Activated CD4-positive, CD25-positive, alpha-beta regulatory T cell treated with anti-CD3 and anti-CD28 coated beads, Interleukin-2, amount 50 U/mL, for 24 hours (primary cell): ENCODE data around the gene DAP.
"Not testable (repeated sequence)": the region's sequence is repeated elsewhere in the genome, so short reads cannot be mapped to it uniquely, and the experiment has no call there.

ENCODE experiments used
- ATAC-seq, 2 donors: fragments of 150-1000 bp; cut with Tn5 transposase; one replicate each; pipeline ENCODE4 v1.10.0; 2021; ENCODE audit warnings: mild to moderate bottlenecking in 1 of 2, moderate library complexity in 1 of 2

DAP gene

DNA sequence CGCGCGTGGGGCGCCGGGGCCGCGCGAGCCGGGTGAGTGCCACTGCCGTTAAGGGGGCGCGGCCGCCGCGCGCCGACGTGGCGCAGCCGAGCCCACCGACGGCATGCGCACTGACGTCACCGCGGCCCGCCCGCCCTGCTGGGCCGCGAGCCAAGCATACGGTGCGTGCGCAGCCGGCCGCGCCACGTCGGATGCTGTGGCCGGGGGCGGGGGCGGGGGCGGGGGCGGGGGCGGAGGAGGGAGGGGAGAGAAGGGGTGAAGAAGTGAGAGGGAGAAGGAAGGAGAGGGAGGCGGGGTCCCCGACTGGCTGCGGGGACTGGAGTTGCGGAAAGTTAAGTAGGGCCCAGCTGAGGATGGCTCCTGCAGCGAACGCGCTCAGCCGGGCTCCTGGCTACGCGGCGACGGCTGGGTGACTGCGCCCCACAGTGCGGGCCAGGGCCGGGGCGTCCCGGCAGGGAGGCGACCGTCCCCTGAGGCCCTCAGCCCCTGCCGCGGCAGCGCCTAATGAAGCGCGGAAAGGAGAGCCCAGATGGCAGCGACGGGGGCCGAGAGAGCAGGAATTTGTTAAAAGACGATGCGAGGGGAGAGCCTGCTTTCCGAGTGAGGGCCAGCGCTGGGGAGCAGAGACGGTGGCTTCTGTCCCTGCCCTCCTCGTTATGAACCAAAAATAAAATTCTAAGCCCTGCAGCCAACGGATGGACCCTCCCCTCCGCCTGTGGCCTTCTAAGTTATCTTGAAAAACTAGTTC, at the start of gene DAP:
Gene DAP (minus strand): TSS at position 50 of the 748 bp plus-strand sequence. CDS start 166 bp downstream, outside the sequence.
- ATAC-seq = peak; percentile 85 to 88

- ATAC-seq = no peak
Measured at GRCh38 chr5:10808347-10809226, 47.6 kb upstream of the DAP start.

- ATAC-seq = no peak
Measured at GRCh38 chr5:10801931-10802666, 41.1 kb upstream of the DAP start.

DNA sequence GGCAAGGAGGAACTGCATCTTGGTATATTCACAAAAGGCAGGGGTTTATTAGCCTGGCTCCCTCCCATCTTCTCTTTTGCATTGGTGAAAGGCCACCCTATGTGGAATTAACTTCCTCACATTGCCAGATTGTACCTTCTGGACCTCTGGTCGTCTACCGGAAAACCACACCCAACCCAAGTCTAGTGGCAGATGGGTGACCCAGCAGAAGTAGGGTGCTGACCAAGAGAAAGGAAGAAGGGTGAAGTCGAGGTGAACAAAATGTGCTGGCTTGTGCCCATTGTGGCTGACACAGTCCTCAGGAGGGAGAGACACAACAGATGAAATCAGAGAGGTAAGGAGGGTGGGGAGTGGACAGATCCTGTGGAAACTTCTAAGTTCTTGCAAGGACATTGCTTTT, 39.8 kb upstream of the DAP start:
- no peak for ATAC-seq

GRCh38 chr5:10797261-10797660, 36.2 kb upstream of the DAP start:
- no peak for ATAC-seq

GRCh38 chr5:10793785-10794184, 32.8 kb upstream of the DAP start:
- no peak for ATAC-seq

DNA sequence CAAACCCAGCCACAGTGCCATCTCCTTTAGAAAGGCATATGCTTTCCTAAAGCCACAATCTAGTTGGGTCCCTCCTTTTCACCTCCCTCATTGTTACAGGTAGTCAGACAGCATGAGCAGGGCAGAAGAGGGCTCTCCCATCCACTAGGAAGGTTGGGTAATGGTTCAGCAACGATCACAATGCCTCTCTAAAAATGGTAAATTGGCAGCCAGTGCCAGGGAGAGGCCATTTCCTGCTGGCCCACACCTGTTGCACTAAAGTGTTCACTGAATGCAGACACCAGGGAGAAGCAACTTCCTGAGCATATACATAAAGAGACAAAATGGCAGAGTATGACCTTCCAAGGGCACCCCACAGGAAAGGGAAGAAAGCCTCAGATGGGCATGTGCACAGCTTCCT, 31.3 kb upstream of the DAP start:
- ATAC-seq = no peak

DNA sequence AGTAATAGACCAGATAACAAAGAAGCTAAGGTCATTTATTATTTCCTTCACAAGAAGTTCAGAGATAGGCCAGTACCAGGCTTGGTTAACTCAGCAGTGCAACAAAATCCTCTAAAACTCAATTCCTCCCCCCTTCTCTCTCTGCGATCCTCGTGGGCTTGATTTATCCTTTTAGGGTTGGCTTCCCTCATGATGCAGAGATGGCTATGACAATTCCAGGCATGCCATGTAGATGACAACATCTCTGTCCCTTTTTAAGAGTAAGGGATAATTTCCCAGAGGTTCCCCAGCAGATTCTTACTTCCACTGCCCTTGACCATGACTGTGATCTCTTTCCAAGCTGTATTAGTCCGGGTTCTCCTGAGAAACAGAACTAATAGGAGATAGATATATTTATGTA, 28.7 kb upstream of the DAP start:
- ATAC-seq = no peak

GRCh38 chr5:10789021-10789420, 28.0 kb upstream of the DAP start:
- ATAC-seq = no peak

GRCh38 chr5:10788358-10788757, 27.3 kb upstream of the DAP start:
- no peak for ATAC-seq

DNA sequence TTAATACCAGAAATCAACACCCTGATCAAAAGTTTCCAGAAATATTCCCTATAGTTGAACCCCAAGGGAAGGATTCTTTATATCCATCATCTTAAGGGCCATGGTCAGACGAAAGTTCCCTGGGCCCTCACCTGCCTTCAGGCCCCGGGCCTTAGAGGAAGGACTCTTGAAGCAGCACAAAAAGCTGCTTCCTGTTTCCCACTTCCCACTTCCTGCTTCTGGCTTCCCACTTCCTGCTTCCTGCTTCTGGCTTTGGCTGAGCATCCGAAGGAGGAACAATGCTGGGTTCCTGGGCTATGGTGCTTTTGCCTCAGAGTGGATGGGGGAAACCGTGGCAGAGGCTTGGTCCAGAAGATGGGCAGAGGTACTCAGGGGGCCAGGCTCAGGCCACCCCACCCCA, 25.8 kb upstream of the DAP start:
- no peak for ATAC-seq

GRCh38 chr5:10780208-10780607, 19.2 kb upstream of the DAP start:
- ATAC-seq = not testable (repeated sequence)

- no peak for ATAC-seq
Measured at GRCh38 chr5:10779592-10779991, 18.6 kb upstream of the DAP start.

DNA sequence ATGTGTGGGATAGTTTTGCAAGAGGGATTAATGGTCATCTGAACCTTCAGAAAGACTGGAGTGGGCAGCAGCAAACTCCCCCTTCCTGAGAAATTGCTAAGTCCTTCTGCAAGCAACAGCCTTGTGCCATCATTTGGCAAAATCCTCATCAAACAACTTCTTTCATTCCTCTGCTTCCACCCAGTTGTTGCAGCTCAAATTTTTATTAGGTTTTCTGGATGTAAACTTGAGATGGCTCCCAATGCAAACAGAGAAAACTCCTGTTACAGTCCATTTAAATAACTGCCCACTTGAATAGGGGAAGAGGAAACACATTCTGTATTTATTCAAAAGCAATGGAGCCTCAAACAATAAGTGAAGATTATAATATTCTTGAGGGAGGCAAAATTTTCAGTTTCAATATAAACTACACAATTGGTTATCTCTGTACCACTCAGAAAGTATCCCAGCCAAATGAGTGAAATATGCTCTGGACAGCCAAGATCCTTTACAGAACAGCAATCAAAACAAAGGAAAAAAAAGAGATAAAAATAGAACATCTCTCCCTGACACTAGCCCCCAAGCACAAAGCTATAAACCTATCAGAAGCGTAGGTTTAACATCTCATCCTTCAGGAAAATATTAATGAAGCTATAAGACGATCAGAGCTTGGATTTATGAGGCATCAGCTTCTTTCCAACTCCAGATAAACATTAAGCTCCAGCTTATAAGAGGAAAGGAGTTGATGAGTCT, 17.3 kb upstream of the DAP start:
- no peak for ATAC-seq

- ATAC-seq = peak in 1 of 2 donors; percentile 27
Measured at GRCh38 chr5:10775646-10776045, 14.6 kb upstream of the DAP start.

DNA sequence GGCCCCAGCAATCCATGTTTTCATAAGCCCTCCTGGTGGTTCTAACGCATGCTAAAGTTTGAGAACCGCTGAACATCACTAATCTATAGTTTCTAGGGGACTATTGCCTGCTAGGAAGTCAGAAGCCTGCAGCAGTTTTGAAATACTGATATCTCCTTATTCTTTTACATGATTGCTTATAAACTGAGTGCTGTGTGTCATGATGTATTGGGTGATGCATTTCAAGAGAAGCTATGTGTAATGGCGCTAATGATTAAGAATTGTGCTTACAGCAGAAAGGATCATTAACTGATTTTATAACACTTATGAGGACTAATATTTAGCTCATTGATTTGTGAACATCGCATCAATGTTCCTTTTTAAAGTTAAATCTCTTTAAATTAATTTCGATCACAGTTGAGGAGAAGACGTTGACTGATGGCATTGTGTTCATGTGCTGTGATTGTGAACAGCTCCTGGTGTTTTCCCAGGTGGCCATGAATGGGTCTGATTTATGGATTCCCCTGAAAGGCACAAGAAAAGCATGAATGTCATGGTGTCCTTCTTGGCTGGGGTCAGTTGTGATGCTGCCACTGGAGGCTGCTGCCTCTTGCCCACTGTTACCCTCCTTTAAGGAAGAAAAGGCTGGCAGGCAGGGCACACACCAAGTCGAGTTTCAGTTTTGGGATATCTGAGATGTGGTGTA, 12.0 kb upstream of the DAP start:
- ATAC-seq = no peak

DNA sequence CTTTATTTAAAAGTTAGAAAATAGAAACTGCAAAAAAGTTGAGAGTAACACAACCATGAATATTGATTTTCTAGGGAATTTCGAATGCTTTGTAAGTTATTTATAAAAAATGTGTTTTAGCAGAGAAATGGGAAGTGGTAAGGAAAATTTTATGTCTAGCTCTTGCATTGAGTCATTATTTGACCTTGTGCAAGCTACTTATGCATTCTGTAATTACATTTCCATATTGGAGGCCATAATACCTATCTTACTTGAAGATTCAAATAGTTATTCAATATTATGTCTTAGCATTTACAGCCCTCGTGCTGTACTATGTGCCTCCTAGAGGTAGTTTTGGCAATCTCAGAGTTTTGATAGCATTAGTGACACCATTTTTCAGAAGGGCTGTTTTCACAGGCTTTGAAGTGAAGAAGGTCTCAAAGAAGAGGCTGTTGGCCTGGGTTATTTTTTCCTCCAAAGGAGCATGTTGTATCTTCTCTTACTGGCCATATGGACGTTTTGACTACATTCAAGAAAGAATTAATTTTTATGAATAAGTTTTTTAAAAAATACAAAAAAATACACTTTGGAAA, 7.4 kb upstream of the DAP start:
- ATAC-seq = no peak

DNA sequence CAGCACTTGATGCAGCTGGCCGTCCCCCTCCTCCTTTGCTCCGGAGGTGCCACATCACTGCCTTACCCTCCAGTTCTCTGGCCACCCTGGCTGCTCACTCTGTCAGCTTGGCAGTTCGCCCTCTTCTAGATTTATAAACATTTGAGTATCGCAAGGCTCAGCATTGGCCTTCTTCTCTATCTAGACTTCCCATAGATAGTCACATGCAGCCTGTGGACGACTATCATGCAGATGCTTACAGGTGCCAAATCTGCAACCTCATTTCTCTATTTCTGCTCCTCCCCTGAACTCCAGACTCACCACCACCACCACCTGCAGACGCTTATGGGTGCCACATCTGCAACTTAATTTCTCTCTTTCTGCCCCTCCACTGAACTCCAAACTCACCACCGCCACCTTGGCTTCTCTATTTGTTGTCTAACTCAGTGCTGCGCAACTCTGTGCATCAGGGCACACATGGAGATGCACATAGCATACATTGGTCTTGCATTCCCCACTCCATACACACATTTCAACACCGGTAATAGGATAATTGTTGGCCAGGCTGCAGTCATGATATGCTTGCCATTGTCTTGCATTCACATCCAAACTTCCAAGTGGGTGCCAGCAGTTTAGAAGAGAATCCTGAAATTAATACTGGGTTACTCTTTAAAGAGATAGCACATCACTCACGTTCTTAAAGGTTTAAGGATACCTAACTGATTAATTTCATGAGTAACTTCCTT, 1.9 kb upstream of the DAP start:
- ATAC-seq = no peak

DNA sequence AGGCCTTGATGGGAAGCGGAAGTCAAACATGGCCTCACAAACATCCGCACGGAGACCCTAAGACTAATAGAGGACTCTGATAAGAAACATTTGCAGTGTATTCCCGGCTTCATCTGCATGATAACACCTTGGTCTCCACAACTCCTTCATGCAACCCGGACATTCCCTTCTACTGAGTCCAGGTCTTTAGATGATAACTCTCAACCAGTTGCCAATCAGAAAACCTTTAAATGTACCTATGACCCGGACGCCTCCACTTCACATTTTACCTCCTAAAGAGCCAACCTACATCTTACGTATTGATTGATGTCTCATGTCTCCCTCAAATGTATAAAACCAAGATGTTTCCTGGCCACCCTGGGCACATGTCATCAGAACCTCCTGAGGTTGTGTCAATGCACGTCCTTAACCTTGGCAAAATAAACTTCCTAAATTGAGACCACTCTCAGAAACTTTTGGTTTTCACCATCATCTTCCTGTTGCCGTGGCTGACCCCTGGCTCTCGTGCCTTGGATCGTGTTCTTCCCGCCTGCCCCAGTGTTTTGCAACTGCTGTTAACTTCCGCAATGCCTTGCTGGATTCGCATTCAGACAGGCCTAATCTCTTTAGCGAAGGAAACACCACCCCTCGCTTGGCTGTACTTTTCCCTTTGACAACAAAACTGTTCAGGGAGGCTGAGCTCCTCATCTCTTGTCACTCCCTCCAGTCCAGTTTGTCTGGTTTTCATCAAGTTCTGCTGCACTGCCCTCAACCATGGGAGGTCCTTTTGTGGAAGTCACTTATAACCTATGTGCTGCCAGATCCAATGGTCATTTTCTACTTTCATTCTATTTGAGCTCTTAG, 1.1 kb upstream of the DAP start:
- no peak for ATAC-seq

DNA sequence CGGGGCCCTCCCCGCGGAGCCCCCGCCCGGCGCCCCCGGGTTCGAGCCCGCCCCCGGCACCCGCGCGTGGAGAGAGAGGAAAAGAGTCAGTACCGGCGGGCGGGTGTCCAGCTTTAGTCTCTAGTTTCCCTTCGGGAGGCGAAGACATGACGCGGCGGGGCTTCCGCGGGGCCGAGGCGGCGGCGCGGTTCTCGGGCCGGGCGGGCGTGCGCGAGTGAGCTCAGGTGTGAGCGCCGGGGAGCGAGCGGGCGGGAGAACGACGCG, 181 bp downstream of the DAP start:
- ATAC-seq = no peak
